Activated CD4-positive, CD25-positive, alpha-beta regulatory T cell (primary cell): ENCODE data around the gene TUBA4B.

Experiments used
- DNase-seq, 4 experiments: peaks; one replicate each; lab custom pipeline; 2025; lab: John Stamatoyannopoulos, UW

Gene TUBA4B

GRCh38 chr2:219218732-219219701, 34.0 kb upstream of the TUBA4B start, which contains the start of gene ABCB6:
ABCB6 (minus strand) TSS chr2:219218958; CDS start chr2:219218673, 285 bp downstream.
- peak; percentile 50 to 72 (median 66) for DNase-seq

GRCh38 chr2:219219784-219220532, 33.1 kb upstream of the TUBA4B start:
- no peak for DNase-seq

GRCh38 chr2:219220652-219221402, 32.2 kb upstream of the TUBA4B start:
- no peak for DNase-seq

DNA sequence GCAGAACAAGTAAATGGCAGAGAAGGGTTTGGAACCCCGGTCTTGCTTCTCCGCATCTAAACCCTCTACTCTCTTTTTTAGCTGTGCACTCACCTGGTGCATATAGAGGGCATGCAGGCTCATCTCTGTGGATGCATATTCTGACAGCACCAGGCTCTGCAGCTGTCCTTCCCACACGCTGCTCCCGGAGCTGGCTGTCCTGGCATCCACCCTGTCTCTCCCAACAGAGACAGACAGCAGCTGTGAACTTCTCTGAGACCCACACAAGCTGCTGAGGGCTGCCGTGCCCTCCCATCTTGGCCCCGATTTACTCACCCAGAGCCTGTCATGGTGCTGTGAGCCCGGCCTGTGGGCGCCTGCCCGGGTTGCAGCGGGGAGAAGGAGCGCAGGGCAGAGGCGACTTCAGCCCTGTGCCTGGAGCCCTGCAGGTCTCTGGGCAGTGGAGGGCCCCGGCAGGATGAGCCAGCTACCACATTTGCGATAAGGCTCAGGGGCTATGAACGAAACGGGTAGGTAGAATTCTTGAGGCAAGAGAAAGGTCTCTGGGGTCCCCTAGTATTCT, 31.0 kb upstream of the TUBA4B start:
- DNase-seq: no peak

GRCh38 chr2:219223831-219224610, 29.0 kb upstream of the TUBA4B start:
- DNase-seq: no peak

GRCh38 chr2:219225350-219225749, 27.7 kb upstream of the TUBA4B start:
- DNase-seq: no peak

DNA sequence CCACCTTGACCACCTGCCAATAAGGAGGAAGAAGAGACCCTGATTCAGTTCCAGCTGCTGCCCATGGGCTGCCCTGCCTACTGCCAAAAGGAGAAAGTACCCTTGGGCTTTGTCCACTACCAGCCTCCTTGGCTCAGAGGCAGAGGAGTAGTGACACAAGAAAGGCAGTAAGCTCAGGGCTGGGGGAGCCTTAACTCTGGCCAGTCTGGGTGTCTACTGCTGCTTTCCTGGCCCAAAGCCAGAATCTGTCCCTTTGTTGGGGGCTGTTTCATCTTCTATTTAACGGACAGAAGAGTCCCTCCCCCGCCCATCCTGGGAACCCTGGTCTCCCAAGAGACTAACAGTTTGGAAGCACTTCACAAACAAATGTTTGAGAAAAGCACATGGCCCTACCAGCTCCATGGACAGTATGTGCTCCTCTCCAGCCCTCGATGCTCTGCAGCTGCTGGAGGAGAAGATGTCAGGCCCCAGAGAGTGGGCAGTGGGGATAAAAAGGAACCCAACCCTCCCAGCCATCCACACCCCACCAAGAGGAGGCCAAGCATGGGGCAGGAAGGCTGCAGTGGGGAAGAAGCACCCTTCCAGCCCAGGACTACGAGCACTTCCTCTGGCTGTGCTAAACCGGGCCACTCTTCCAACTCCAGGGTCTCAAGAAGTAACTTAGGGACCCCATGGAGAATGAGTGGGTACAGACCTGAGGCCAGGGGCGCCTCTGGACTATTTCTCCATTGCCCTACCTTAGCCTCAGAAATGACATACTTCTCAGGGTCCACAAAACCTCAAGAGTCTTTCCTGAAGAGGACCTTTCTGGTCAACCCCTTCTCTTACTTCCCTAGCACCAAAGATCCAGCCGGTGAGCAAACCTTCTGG, 24.8 kb upstream of the TUBA4B start:
- DNase-seq: no peak

DNA sequence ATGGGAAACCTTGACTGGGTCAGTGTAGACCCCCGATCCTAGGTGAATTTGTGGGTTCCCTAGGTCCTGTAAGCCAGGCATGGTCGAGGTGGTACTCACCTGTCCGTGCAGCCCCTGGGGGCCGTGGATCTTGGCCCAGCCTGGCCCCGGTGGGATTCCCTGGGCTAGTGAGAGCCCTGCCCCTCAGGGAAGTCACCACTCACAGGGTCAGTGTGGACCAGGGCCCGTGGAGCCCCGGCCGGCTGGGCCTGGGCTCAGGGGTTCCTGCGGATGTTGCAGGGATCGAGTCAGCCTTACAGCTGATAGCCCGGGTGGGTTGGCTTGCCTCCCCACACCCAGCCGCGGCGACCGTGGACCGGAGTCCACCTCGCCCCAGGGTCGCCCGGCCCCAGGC, 24.1 kb upstream of the TUBA4B start:
- DNase-seq: no peak

DNA sequence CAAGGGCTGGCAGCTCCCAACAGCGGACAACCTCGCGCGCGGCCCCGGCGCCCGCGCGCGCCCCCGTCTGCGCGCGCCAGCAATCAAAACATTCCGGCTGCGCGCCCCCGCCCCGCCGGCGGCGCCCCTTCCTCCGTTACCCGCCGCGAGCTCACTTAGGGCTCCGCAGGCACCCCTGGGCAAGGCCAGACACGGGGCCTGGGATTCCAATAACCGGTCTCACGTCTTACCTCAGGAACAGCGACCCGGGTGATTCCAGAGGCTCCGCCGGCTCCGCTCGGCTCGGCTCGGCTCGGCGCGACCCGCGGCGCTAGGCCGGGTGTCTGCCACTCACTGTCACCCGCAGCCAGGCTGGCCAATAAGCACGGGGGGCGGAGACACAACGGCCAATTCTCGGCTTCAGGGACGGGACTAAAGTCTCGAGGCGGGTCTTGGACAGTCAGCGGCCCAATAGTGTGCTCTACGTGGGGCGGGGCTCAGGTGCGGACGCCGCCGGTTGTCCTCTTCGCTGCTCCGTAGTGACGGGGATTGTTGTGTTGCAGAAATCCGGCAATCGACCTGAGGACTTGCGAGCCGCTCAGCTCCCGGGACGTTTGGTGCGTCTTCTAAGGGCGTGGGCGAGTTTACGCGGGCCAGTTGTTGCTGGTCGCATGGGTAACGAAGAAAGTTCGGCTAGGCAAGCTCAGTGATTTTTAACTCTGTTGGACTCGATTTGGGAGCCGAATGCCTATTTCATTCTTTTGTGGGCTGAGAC, 23.6 kb upstream of the TUBA4B start, which contains the start of the genes ANKZF1 and ATG9A:
ANKZF1 (plus strand) TSS at position 502 of the 754 bp plus-strand sequence. CDS start 452 bp downstream, outside the sequence.
ATG9A (minus strand) TSS at position 332 of the 754 bp plus-strand sequence. CDS start 1,612 bp downstream, outside the sequence.
- DNase-seq: peak; percentile 90 to 96 (median 94)

- DNase-seq: no peak
Measured at GRCh38 chr2:219230059-219230540, 22.9 kb upstream of the TUBA4B start.

DNA sequence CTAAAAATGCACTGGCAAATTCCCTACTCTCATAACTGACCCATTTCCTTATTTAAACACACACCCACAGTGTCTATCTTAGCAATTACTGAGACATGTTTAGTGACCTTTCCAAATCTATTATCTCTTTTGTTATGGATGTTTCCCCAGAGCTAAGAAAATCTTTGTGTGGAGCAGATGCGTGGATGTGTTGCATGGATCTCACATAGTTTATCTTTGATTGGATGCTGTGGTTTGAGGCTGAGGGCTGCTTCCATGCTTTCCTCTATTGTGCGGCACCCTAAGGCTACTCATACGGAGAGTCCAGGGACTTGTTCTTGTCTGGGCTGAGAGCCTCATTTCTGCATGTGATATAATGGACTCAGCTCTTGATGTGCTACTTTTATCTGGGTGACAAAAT, 18.7 kb upstream of the TUBA4B start:
- DNase-seq: no peak

GRCh38 chr2:219243291-219243761, 9.7 kb upstream of the TUBA4B start:
- no peak for DNase-seq

- DNase-seq: no peak
Measured at GRCh38 chr2:219244789-219245147, 8.3 kb upstream of the TUBA4B start.

- peak; percentile 80 to 87 (median 82) for DNase-seq
Measured at GRCh38 chr2:219245148-219245898, 7.7 kb upstream of the TUBA4B start, which contains the start of the genes GLB1L and STK16. GLB1L (minus strand) TSS chr2:219245444; CDS start chr2:219243573, 1,871 bp downstream. STK16 (plus strand) TSS chr2:219245479; CDS start chr2:219246000, 521 bp downstream.

DNA sequence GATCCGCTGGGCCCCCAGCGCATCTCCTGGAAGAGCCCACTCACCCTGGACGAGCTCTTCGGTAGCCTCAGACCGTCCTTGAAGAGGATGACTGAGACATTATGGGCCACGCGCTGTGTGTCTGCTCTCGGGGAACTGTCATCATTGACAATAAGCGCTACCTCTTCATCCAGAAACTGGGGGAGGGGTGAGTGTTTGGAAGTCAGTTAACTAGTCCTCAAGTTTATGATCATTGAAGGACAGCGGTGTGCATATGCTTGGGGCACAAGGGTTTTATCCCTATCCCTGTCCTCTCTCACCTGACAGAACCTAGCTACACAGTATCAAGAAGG, 7.2 kb upstream of the TUBA4B start:
- DNase-seq: no peak

- DNase-seq: no peak
Measured at GRCh38 chr2:219246559-219246958, 6.5 kb upstream of the TUBA4B start.

DNA sequence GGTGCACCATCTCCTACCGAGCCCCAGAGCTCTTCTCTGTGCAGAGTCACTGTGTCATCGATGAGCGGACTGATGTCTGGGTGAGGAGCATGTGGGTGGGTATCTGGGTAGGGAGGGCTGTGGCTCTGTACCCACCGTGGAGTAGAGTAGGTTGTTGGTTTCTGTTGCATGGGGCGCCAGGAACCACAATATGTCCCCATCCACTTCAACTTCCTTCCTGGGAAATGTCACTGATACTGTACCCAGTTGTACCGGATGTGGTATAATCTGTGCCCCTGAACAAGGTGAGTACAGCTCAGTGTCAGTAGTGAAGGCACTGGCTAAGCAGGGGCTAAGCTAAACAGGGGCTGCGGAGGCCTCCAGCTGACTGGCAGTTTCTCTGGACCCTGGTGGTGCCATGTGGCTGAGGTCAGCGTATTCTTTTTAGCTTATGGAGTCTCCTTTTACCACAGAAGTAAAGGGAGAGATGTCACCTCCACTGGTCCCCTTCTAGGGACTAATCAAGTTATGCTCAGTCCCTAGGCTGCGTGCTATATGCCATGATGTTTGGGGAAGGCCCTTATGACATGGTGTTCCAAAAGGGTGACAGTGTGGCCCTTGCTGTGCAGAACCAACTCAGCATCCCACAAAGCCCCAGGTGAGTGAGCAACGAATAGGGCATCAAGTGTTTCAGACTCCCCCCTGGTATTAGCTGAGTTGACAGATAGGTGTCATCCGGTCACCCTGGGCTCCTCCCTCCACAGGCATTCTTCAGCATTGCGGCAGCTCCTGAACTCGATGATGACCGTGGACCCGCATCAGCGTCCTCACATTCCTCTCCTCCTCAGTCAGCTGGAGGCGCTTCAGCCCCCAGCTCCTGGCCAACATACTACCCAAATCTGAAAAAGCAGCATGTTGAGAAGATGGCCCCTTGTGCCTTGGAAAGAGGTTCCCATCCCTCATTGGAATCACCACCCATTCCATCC, 5.1 kb upstream of the TUBA4B start:
- DNase-seq: peak in 1 of 4 experiments; percentile 27
